DND-41 (cell line): ENCODE results near the gene ZNF649.

ENCODE experiments used
- CTCF ChIP-seq: IDR thresholded peaks from 2 replicates; pipeline ENCODE4 v1.5.1; 2012; ENCODE audit warnings: borderline replicate concordance, low read length, moderate library complexity, mild to moderate bottlenecking; ENCODE audit not compliant: poor library complexity, severe bottlenecking; ENCODE audit errors: extremely low read depth
- EZH2 ChIP-seq: IDR thresholded peaks from 3 replicates; pipeline ENCODE4 v1.6.1; 2012; ENCODE audit warnings: borderline replicate concordance, low read depth, mild to moderate bottlenecking, moderate library complexity, low read length, inconsistent platforms; ENCODE audit not compliant: severe bottlenecking

GRCh38 chr19:51915324-51915867, 10.6 kb upstream of the ZNF649 start:
- TF ChIP-seq CTCF (no peak), EZH2 (no peak)
